Esophagus (tissue), 2 donors: ENCODE results near the gene PITRM1. TPM values are rescaled to one million over a fixed set of nuclear protein-coding genes. Genes with fewer than 3 reads are reported as not detected.

ENCODE experiments used
- H3K27ac ChIP-seq, 2 donors: one replicate each; pipeline ENCODE4 v1.5.1; 2013; ENCODE audit warnings: low read depth in 2 of 2, mild to moderate bottlenecking in 2 of 2, inconsistent platforms in 1 of 2, low read length in 1 of 2, moderate library complexity in 1 of 2
- H3K27me3 ChIP-seq, 2 donors: one replicate each; pipeline ENCODE4 v1.6.1; 2013; ENCODE audit warnings: low read length in 2 of 2, control low read depth in 1 of 2, mild to moderate bottlenecking in 1 of 2; ENCODE audit not compliant: insufficient read depth in 2 of 2, control insufficient read depth in 1 of 2
- H3K36me3 ChIP-seq, 2 donors: one replicate each; pipeline ENCODE4 v1.6.1; 2013; ENCODE audit warnings: low read length in 1 of 2; ENCODE audit not compliant: control insufficient read depth in 2 of 2, insufficient read depth in 2 of 2
- H3K4me1 ChIP-seq, 2 donors: one replicate each; pipeline ENCODE4 v1.6.1; 2013; ENCODE audit warnings: low read length in 1 of 2; ENCODE audit not compliant: control insufficient read depth in 2 of 2, insufficient read depth in 2 of 2
- H3K4me3 ChIP-seq, 2 donors: one replicate each; pipeline ENCODE4 v1.5.1; 2013; ENCODE audit warnings: low read length in 2 of 2, mild to moderate bottlenecking in 2 of 2, low read depth in 1 of 2, moderate library complexity in 1 of 2
- H3K9me3 ChIP-seq, 2 donors: one replicate each; pipeline ENCODE4 v1.6.1; 2013; ENCODE audit warnings: mild to moderate bottlenecking in 2 of 2, low read depth in 1 of 2, low read length in 1 of 2, moderate library complexity in 1 of 2; ENCODE audit not compliant: control insufficient read depth in 2 of 2, insufficient read depth in 1 of 2
- WGBS, 2 donors: extraction: QIAGEN DNeasy Blood & Tissue Kit; methylation state at CpG; one replicate each; pipeline ENCODE4 v1.1.7; 2013; 5-methylcytosine and 5-hydroxymethylcytosine counted together
- polyA plus RNA-seq, 2 donors: library from polyadenylated mRNA; stranded (reverse); fragments of 200-250 nt; gene quantifications; one replicate each; pipeline ENCODE4 v1.2.3, GENCODE V29; 2013
- donor health status: healthy with polysubstance abuse.
- donor health status: Bipolar disorder and iron deficiency.

Gene PITRM1
- polyA plus RNA-seq, 2 donors: 41.8 to 53.0 TPM

- Histone ChIP-seq H3K36me3 (no peaks in the 10 kb centered on the region), H3K4me1 (no peaks in the 10 kb centered on the region), H3K27ac (no peak overlapping the region), H3K9me3 (no peaks in the 10 kb centered on the region), H3K27me3 (no peaks in the 10 kb centered on the region), H3K4me3 (no peak overlapping the region)
- WGBS, 2 donors: 93% methylated on average over 20 of the region's 20 CpGs
Observed at GRCh38 chr10:3213758-3214515, 41.4 kb upstream of the PITRM1 start.

- 55 to 70% methylated on average over 10 of the region's 10 CpGs for WGBS, 2 donors
- no peaks in the 10 kb centered on the region for H3K27me3 ChIP-seq
- H3K9me3 ChIP-seq: no peaks in the 10 kb centered on the region
Observed at GRCh38 chr10:3213208-3213607, 40.6 kb upstream of the PITRM1 start.

GRCh38 chr10:3210251-3210877, 37.8 kb upstream of the PITRM1 start:
- Histone ChIP-seq H3K9me3 (peaks cover 0 to 2% of the 10 kb centered on the region in 2 donors), H3K27ac (no peak overlapping the region), H3K4me3 (no peak overlapping the region), H3K36me3 (no peaks in the 10 kb centered on the region), H3K27me3 (no peaks in the 10 kb centered on the region), H3K4me1 (no peaks in the 10 kb centered on the region)
- 50 to 51% methylated on average over 10 of the region's 10 CpGs for WGBS, 2 donors

More at GRCh38 chr10:3213208-3213607, 40.6 kb upstream of the PITRM1 start:
- Histone ChIP-seq H3K4me3 (no peak overlapping the region), H3K36me3 (no peaks in the 10 kb centered on the region), H3K27ac (no peak overlapping the region), H3K4me1 (no peaks in the 10 kb centered on the region)

GRCh38 chr10:3208481-3209406, 36.2 kb upstream of the PITRM1 start:
- Histone ChIP-seq H3K9me3 (peaks cover 0 to 2% of the 10 kb centered on the region in 2 donors), H3K36me3 (no peaks in the 10 kb centered on the region), H3K4me3 (no peak overlapping the region), H3K27ac (no peak overlapping the region), H3K27me3 (no peaks in the 10 kb centered on the region), H3K4me1 (no peaks in the 10 kb centered on the region)
- WGBS, 2 donors: 80 to 85% methylated on average over 31 of the region's 31 CpGs

GRCh38 chr10:3207351-3207750, 34.8 kb upstream of the PITRM1 start:
- Histone ChIP-seq H3K4me1 (no peaks in the 10 kb centered on the region), H3K4me3 (no peak overlapping the region), H3K27me3 (no peaks in the 10 kb centered on the region), H3K9me3 (peaks cover 0 to 2% of the 10 kb centered on the region in 2 donors), H3K36me3 (no peaks in the 10 kb centered on the region), H3K27ac (no peak overlapping the region)
- 73 to 85% methylated on average over 8 of the region's 8 CpGs for WGBS, 2 donors

GRCh38 chr10:3206511-3207157, 34.1 kb upstream of the PITRM1 start:
- H3K27me3 ChIP-seq: no peaks in the 10 kb centered on the region
- WGBS, 2 donors: 80 to 84% methylated on average over 11 of the region's 11 CpGs
- H3K4me3 ChIP-seq: no peak overlapping the region
- H3K4me1 ChIP-seq: no peaks in the 10 kb centered on the region
- H3K36me3 ChIP-seq: no peaks in the 10 kb centered on the region
- peaks cover 0 to 2% of the 10 kb centered on the region in 2 donors for H3K9me3 ChIP-seq
- H3K27ac ChIP-seq: no peak overlapping the region

GRCh38 chr10:3203972-3204371, 31.4 kb upstream of the PITRM1 start:
- Histone ChIP-seq H3K4me3 (no peak overlapping the region), H3K9me3 (peaks cover 0 to 2% of the 10 kb centered on the region in 2 donors), H3K36me3 (no peaks in the 10 kb centered on the region), H3K27ac (no peak overlapping the region), H3K4me1 (no peaks in the 10 kb centered on the region), H3K27me3 (no peaks in the 10 kb centered on the region)
- WGBS, 2 donors: 46 to 58% methylated on average over 4 of the region's 4 CpGs

- H3K27me3 ChIP-seq: no peaks in the 10 kb centered on the region
- WGBS, 2 donors: 74 to 83% methylated on average over 11 of the region's 11 CpGs
- H3K36me3 ChIP-seq: no peaks in the 10 kb centered on the region
- no peak overlapping the region for H3K4me3 ChIP-seq
- no peaks in the 10 kb centered on the region for H3K4me1 ChIP-seq
- H3K9me3 ChIP-seq: peaks cover 0 to 2% of the 10 kb centered on the region in 2 donors
- H3K27ac ChIP-seq: no peak overlapping the region
Observed at GRCh38 chr10:3203016-3203811, 30.6 kb upstream of the PITRM1 start.
